NOMO-1 (cell line): ENCODE results near the gene MACC1.
"Not testable (repeated sequence)": the region's sequence is repeated elsewhere in the genome, so short reads cannot be mapped to it uniquely, and the experiment has no call there.

Source experiments
- DNase-seq, 2 experiments: peaks; one replicate each; lab custom pipeline; 2025; ENCODE audit not compliant: unreplicated experiment in 2 of 2; lab: John Stamatoyannopoulos, UW

MACC1 gene

GRCh38 chr7:20208651-20209307, 8.4 kb downstream of the MACC1 start:
- DNase-seq, result no peak

- not testable (repeated sequence) for DNase-seq
Measured at GRCh38 chr7:20207811-20208210, 9.4 kb downstream of the MACC1 start.

DNA sequence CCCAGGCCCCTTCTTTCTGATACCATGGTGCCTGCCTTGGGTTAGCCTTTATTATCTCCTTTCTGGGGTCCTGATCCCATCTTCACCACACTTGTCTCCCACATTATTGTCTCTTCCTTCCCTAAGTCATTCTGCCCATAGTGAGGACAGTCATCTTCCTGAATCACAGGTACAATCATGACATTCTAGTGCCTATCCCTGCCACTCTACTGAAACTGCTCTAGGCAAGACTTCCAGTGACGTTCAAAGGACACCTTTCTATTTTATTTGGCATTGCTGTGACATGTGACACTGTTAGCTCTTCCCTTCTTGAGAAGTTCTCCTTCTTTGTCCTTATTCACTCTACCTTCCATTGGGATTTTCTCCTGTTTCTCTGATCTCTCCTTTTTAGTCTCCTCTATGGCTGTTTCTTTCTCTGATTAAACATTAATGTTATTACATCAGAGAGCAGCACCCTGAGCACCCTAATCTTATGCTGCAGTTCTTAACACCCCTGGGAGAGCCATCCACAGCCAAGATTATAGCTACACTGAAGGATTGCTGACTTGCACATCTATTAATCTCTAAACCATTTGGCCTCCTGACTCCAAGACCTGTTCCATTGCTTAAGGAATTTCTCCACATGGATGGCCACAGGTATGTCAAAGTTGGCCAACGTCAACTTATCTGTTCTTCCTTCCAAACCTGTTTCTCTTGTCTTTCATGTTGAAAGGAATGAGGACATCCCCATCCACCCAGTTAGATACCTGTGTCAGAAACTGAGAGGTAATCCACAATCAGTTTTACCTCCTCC, 10.9 kb downstream of the MACC1 start:
- DNase-seq, result no peak

DNA sequence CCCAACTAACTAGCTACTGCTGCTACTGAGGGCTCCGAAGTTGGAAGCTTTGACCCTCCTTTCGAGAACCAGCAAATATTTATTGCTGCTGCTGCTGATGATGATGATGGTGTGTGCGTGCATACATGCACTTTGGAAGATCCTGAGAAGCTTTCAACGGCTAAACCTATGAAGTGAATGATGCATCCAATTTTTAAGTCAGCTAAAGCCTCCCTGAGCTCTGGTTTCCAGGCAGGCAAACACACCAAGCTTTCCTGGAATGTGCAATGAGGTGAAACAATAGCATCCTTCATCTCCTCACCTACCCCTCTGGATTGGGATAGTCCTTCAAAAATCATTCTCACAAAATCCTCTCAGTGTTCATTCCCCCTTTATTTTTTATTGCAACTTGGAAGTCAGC, 13.9 kb downstream of the MACC1 start:
- no peak for DNase-seq

DNA sequence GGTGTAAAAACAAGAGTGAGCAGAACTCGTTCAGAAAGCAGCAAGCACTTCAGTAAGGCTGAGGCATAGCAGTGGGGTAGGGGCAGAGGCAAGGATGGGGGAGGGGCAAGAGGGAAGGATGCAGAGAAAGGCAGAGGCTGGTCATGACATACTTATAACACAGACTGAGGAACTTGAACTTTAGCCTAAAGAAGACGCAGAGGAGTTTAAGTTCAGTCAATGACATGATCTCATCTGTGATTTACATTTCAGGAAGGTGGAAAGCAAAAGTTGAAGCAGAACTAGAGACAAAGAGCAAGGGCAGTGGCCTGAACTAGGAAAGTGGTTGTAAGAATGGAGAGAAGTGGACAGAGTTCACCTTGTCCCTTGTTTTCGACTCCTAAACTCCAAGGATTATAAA, 15.8 kb downstream of the MACC1 start:
- peak; percentile 21 to 58 for DNase-seq

DNA sequence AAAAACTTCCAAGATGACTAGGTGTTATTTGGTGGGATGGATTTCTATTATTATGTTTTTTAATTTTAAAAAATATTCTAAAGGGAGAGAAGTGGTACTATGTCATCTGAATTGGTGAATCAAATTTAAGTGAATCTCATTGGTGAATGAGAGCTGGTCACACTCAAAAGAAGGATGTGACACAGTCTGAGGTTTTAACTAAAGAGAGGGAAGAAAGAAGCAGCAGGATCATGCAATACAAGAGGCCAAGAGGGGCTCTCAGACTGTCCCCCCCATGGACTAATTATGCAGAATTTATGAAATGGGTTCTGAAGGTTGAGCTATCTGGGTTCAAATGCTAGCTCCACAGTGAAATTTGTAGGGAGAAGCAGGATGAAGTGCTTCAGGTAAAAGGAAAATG, 16.2 kb downstream of the MACC1 start:
- DNase-seq, result peak in 1 of 2 experiments; percentile 43

- peak; percentile 6 to 48 for DNase-seq
Measured at GRCh38 chr7:20200361-20200760, 16.8 kb downstream of the MACC1 start.

GRCh38 chr7:20199015-20199737, 18.0 kb downstream of the MACC1 start:
- peak; percentile 92 to 95 for DNase-seq

GRCh38 chr7:20198260-20198659, 18.9 kb downstream of the MACC1 start:
- DNase-seq, result no peak

GRCh38 chr7:20197837-20198236, 19.3 kb downstream of the MACC1 start:
- no peak for DNase-seq

GRCh38 chr7:20197125-20197748, 19.9 kb downstream of the MACC1 start:
- no peak for DNase-seq

DNA sequence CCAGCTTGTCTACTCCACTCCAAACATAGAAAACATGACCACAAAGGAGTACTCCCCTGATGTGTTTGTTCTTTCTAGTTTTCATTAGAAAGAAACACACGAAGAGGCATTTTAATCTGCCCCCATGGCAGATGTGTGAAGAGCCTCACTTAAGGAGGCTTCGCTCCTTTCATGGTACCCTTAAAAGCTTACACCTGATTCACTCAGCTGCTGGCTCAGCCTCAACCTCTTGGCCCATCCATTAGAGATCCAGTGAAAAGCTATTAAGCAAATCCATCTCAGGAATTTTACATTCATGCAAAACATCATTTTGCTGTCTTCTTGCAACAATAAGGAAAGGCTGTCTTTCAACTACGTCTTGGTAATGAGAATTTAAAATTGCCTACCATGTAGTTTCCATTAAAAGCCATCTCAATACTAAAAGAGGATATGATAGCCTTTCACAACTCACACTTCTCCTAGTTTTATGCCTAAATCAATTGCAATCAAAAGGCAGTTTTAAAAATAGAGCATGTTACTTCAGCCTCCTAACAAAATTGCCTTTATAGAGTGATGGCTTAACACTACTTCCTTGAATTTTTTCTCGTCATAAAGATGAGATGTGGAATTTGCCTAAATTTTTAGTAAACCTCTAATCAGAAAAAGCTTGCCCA, 22.7 kb downstream of the MACC1 start:
- peak; percentile 87 to 93 for DNase-seq

DNA sequence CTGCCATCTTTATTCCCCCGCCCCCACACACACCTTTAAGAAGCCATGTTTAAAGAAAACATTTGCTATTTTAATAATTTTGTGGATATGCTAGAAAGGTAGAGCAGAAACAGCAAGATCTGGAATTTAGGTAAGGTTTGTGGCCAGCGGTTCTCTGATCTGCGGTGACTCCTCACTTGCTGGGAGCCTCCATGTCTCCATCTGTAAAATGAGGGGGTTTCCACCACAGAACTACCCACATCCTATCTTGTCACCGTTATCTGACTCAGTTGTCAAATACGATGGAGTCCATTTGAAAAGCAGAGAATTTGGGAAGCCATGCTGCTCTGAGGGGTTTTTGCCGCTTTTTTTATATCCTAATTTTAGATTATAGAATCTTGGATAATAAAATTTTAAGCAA, 23.3 kb downstream of the MACC1 start:
- DNase-seq, result no peak

- peak in 1 of 2 experiments; percentile 58 for DNase-seq
Measured at GRCh38 chr7:20193242-20193777, 23.9 kb downstream of the MACC1 start.

DNA sequence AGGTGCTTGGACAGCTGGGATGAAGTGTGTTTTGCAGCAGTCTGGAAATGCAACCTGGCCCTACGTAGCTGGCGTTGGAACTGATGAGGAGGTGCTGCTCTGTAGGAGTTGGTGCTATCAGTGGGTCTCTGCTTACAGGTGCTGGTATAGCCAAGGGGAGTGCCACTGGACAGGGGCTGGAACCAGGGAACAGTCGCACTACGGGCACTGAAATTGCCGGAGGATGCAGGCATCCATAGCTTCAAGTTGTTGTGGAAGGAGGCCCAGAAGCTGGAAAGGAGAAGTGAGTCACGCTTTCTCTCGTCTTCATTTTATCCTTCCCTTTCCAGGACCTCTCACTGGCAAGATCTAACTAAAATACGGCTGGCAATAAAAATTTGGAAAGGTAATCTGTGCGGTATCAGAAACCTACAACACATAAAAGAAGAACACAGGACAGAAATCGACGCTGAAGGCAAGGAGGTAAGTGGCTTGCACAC, 25.8 kb downstream of the MACC1 start:
- no peak for DNase-seq

GRCh38 chr7:20190560-20191390, 26.4 kb downstream of the MACC1 start:
- peak in 1 of 2 experiments; percentile 3 for DNase-seq

DNA sequence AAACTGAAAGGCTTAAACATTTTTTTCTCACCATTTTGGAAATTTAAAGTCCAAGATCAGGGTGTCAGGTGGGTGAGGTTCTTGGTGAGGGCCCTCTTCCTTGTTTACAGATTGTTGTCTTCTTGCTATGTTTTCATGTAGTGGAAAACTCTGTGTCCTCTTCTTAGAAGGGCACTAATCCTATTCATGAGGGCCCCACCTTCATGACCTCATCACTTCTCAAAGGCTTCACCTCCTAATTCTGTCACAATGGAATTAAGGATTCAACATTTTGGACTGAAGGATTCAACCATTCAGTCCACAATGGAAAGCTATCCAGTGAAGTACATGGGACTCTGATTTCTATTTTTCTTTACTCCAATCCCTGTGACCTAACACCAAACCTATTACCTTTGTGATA, 27.3 kb downstream of the MACC1 start:
- no peak for DNase-seq

DNA sequence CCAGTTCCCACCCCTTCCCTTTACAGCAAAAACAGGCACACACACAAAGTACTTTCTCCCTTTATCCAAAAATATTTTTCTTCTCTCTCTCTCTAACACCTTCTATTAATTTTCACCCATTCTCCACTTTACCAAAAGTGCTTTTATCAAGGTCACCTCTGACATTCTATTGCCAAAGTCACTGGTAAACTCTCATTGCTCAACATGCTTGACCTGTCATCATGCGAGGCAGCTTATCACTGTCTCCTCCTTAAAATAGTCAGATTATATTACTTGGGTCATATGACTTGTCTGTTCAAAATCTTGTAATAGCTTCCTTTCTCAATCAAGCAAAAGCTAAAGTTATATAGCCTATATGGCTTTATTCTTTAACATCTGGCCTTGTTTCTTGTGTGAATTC, 28.6 kb downstream of the MACC1 start:
- DNase-seq, result no peak

GRCh38 chr7:20187850-20188249, 29.3 kb downstream of the MACC1 start:
- not testable (repeated sequence) for DNase-seq
